Endothelial cell of umbilical vein (primary cell): ENCODE measurements around the gene GATA6. TPM values are rescaled to one million over a fixed set of nuclear protein-coding genes. Genes with fewer than 3 reads are reported as not detected.

Source experiments
- BruUV-seq: library from RNA; stranded (reverse); fragments of 400-500 nt; replicated peaks from 2 replicates; lab custom pipeline; 2021; lab: Mats Ljungman, UMichigan
- CTCF ChIA-PET: fragments of 300-600, 350-600 bp; sonication (Branson Sonifier 250); formaldehyde crosslinking; loops from one replicate; lab custom pipeline; 2021; ENCODE audit warnings: antibody characterized with exemption, inconsistent platforms; lab: Charles Lee
- POLR2A ChIA-PET: fragments of 300-600, 350-600 bp; sonication (Branson Sonifier 250); formaldehyde crosslinking; loops from one replicate; lab custom pipeline; 2021; ENCODE audit warnings: antibody characterized with exemption, inconsistent platforms; lab: Charles Lee
- DNase-seq: peaks from one replicate; pipeline ENCODE4 v3.0.0-alpha.2; 2011; ENCODE audit warnings: low read depth, low spot score
- FAIRE-seq: peaks from 2 replicates; lab custom pipeline; 2011; peaks lifted over from hg19 to GRCh38; lab: Jason Lieb, UNC
- H2AFZ ChIP-seq: 2 replicates; pipeline ENCODE4 v1.6.0; 2012; ENCODE audit warnings: low read depth, low read length, control low read depth, inconsistent platforms
- H3K27ac ChIP-seq: 2 replicates; pipeline ENCODE4 v1.5.1; 2011; ENCODE audit warnings: low read depth, mild to moderate bottlenecking, control low read depth, low read length, moderate library complexity; ENCODE audit not compliant: insufficient read depth
- H3K27me3 ChIP-seq, 2 experiments: 2 replicates each; pipeline versions ENCODE4 v1.6.0 to v1.6.1; 2011; ENCODE audit warnings: low read length in 2 of 2, mixed read lengths in 1 of 2; ENCODE audit not compliant: control insufficient read depth in 2 of 2, insufficient read depth in 2 of 2
- H3K36me3 ChIP-seq, 2 experiments: 2 replicates in 1 of 2; 3 replicates in 1 of 2; pipeline ENCODE4 v1.5.1; 2011; ENCODE audit warnings: low read length in 2 of 2, mild to moderate bottlenecking in 1 of 2, moderate library complexity in 1 of 2; ENCODE audit not compliant: control insufficient read depth in 2 of 2, insufficient read depth in 2 of 2; ENCODE audit errors: extremely low read depth in 1 of 2
- H3K4me1 ChIP-seq: 3 replicates; pipeline ENCODE4 v1.5.1; 2011; ENCODE audit warnings: mild to moderate bottlenecking, low read length; ENCODE audit not compliant: control insufficient read depth, insufficient read depth; ENCODE audit errors: extremely low read depth
- H3K4me2 ChIP-seq: 2 replicates; pipeline ENCODE4 v1.6.1; 2011; ENCODE audit warnings: low read length, control low read depth, mixed read lengths; ENCODE audit not compliant: insufficient read depth
- H3K4me3 ChIP-seq, 3 experiments: fragments of 200-600 bp in 1 of 3; sonication (generic), shearing (Covaris generic) in 1 of 3; replicated peaks in 1 of 3; 2 replicates each; pipeline ENCODE4 v1.5.1; 2011 to 2016; ENCODE audit warnings: control low read depth in 3 of 3, low read length in 3 of 3, mild to moderate bottlenecking in 2 of 3, inconsistent platforms in 1 of 3, low read depth in 1 of 3, moderate library complexity in 1 of 3; ENCODE audit not compliant: insufficient read depth in 1 of 3
- H3K79me2 ChIP-seq: 2 replicates; pipeline ENCODE4 v1.6.0; 2012; ENCODE audit warnings: low read length, inconsistent platforms; ENCODE audit not compliant: control insufficient read depth, insufficient read depth
- H3K9ac ChIP-seq: replicated peaks from 2 replicates; pipeline ENCODE3; 2011; ENCODE audit warnings: low read length, control low read depth; ENCODE audit not compliant: insufficient read depth; ENCODE audit errors: extremely low read depth
- H3K9me1 ChIP-seq: replicated peaks from 3 replicates; pipeline ENCODE4 v1.6.0; 2011; ENCODE audit warnings: mild to moderate bottlenecking, low read length; ENCODE audit not compliant: control insufficient read depth, insufficient read depth; ENCODE audit errors: extremely low read depth
- H3K9me3 ChIP-seq: replicated peaks from 2 replicates; pipeline ENCODE4 v1.5.1; 2012; ENCODE audit warnings: low read length, inconsistent platforms; ENCODE audit not compliant: control insufficient read depth, insufficient read depth
- H4K20me1 ChIP-seq: replicated peaks from 2 replicates; pipeline ENCODE3; 2011; ENCODE audit warnings: mild to moderate bottlenecking, low read length; ENCODE audit not compliant: control insufficient read depth, insufficient read depth; ENCODE audit errors: extremely low read depth
- CTCF ChIP-seq, 2 donors: IDR thresholded peaks; 1 replicate in 1 of 2; 2 replicates in 1 of 2; pipeline ENCODE4 v1.5.1; 2011; ENCODE audit warnings: low read length in 2 of 2, mild to moderate bottlenecking in 2 of 2, moderate library complexity in 2 of 2, control low read depth in 1 of 2, inconsistent platforms in 1 of 2, low read depth in 1 of 2; ENCODE audit not compliant: insufficient read depth in 1 of 2; ENCODE audit errors: extremely low read depth in 1 of 2
- EZH2 ChIP-seq: IDR thresholded peaks from 2 replicates; pipeline ENCODE4 v1.6.1; 2012; ENCODE audit warnings: borderline replicate concordance, low read depth, mild to moderate bottlenecking, moderate library complexity, low read length, inconsistent platforms; ENCODE audit not compliant: severe bottlenecking
- FOS ChIP-seq: IDR thresholded peaks from 2 replicates; pipeline ENCODE4 v1.6.1; 2011; ENCODE audit warnings: mild to moderate bottlenecking, low read length, moderate library complexity, borderline replicate concordance; ENCODE audit not compliant: insufficient read depth
- MYC ChIP-seq: IDR thresholded peaks from one replicate; pipeline ENCODE4 v1.6.1; 2011; ENCODE audit warnings: mild to moderate bottlenecking, low read depth, low read length
- POLR2A ChIP-seq: IDR thresholded peaks from 2 replicates; pipeline ENCODE4 v1.6.1; 2012; ENCODE audit warnings: low read depth, mild to moderate bottlenecking, control low read depth, low read length
- POLR2AphosphoS5 ChIP-seq: IDR thresholded peaks from 2 replicates; pipeline ENCODE4 v1.6.1; 2012; ENCODE audit warnings: low read depth, mild to moderate bottlenecking, control low read depth, low read length, moderate library complexity; ENCODE audit not compliant: insufficient read depth
- dilution Hi-C: fragments of 300-500 bp; cut with MboI; formaldehyde crosslinking; loops from one replicate; pipeline ENCODE4 v1.15.0; 2019; ENCODE audit warnings: low sequenced_read_pairs; ENCODE audit not compliant: extremely low pct_ligation_motif_present
- intact Hi-C: fragments of 100-400 bp; cut with micrococcal nuclease; formaldehyde crosslinking; loops from one replicate; pipeline ENCODE4 v1.10.0; 2022
- polyA plus RNA-seq, 4 experiments: library from polyadenylated mRNA; depleted of rRNA in 3 of 4; stranded (reverse) in 3 of 4; unstranded in 1 of 4; fragments of >200 nt; gene quantifications; 2 replicates each; pipeline versions ENCODE4 v1.2.1 to v1.2.3, GENCODE V29; 2011 to 2012; ENCODE audit warnings: missing spikeins in 1 of 4
- total RNA-seq: library from RNA; stranded (reverse); gene quantifications from 2 replicates; pipeline ENCODE4 v1.2.3, GENCODE V29; 2021

GATA6 gene
- total and polyA plus RNA-seq, 2 donors (not counting 3 experiments of a cell fraction or from before 2014, with no cell fraction given), result 4.1 to 14.6 TPM

DNA sequence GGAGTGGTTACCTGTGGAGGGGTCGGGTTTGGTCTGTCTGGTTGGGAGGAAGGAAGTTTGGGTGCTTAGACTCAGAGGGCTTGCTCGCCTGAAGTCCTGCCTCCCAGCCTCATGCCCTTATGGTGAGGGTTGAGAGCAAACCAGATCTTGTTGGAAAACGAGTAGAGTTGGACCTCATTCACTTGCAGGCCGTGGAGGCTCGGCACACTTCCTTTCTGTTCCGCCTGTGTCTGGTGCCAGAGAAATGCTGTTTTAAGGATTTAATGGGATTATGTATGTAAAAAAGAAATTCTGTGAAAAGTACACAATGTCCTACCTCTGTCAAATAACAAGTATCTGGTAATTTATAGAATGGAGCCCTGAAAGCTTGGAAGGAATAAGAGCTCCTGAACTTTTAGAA, 29.6 kb downstream of the GATA6 start:
- H2AFZ ChIP-seq, result no peak overlapping the region
- H4K20me1 ChIP-seq, result no peaks in the 10 kb centered on the region
- H3K4me3 ChIP-seq, result no peak overlapping the region
- peaks cover 36% of the 10 kb centered on the region for H3K79me2 ChIP-seq
- H3K4me1 ChIP-seq, result peaks cover 17% of the 10 kb centered on the region
- TF ChIP-seq MYC (no peak), POLR2A (no peak), CTCF (IDR thresholded peaks at IDR 0.05; ENCODE audit: extremely low read depth in 1 of 2, insufficient read depth in 1 of 2, low read depth in 1 of 2, low read length in 2 of 2) (no peak), POLR2AphosphoS5 (no peak), FOS (no peak), EZH2 (no peak)
- no peaks in the 10 kb centered on the region for H3K9me3 ChIP-seq
- intact Hi-C loops, result no loop called here
- BruUV-seq, result no TSS peak
- no peaks in the 10 kb centered on the region for H3K9me1 ChIP-seq
- no peak overlapping the region for H3K9ac ChIP-seq
- no peak overlapping the region for H3K4me2 ChIP-seq
- DNase-seq (peak; percentile 11), FAIRE-seq (no peak)
- no peaks in the 10 kb centered on the region for H3K27me3 ChIP-seq
- dilution Hi-C loops, result loop anchor here (25.0 kb wide), 1 partner anchor 238 kb away; no protein-coding TSS in a partner anchor
- H3K36me3 ChIP-seq, result peaks cover 2 to 13% of the 10 kb centered on the region in 2 experiments
- ChIA-PET CTCF (interaction anchor here (0.7 kb wide), 1 partner anchor 295 kb away, joined by 3 read pairs; no protein-coding TSS in a partner anchor), POLR2A (no interaction called here)
- no peak overlapping the region for H3K27ac ChIP-seq
